NCI-H2196 (cell line): ENCODE data around the gene PTAFR.

ENCODE experiments used
- DNase-seq: peaks from one replicate; lab custom pipeline; 2025; ENCODE audit not compliant: unreplicated experiment; lab: John Stamatoyannopoulos, UW

The PTAFR gene

DNA sequence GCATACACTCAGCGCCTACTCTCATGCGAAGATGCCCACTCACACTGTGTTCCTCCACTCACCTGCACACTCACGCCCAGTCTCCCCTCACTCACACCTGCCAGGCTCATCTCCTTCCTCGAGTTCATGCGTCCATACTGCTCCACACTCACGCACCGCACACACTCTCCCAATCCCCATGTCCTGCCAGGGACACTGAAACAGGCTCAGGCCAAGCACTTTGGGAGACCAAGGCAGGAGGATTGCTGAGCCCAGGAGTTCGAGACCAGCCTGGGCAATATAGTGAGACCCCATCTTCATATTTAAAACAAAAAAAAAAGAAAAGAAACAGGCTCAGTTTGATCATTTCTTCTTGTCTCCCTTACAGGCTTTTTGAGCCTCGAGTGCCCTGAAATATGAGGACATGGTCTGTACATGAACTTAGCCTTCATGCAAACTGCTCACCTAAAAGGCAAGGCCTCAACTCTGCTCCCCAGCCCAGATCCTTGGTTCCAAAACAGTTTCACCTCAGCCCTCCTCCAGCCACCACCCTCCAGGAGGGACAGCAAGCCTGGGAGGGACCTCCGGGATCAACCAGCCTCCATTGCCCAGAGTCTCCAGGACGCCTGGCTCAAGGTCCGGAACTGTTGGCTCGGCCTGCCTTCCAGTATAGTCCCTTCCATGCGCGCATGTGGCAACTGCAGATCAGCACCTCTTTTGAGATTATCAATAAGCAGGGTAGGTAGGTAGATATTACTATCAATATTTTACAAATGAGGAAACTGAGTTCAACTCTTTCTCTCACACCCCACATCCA lies 2.4 kb upstream of the PTAFR start:
- DNase-seq = no peak

GRCh38 chr1:28175955-28176485 lies 470 bp downstream of the PTAFR start:
- no peak for DNase-seq

GRCh38 chr1:28173980-28174297 lies 2.6 kb downstream of the PTAFR start:
- DNase-seq = no peak

GRCh38 chr1:28173151-28173979 lies 3.1 kb downstream of the PTAFR start:
- no peak for DNase-seq

DNA sequence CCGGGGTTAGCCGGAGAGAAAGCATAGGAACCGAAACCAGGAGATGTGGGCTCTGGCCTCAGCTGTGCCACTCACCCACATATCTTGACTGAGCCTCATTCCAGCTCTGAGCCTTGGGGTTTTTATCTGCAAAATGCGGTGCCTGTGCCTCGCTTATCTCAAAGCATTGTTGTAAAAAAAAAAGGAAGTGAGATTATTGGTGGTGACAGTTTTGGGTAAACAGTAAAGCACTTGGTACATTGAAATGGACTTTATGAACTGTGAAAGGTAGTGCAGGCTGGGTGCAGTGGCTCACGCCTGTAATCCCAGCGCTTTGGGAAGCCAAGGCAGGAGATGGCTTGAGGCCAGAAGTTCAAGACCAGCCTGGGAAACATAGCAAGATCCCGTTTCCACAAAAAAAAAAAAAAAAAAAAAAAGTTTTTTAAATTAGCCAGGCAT lies 3.8 kb downstream of the PTAFR start:
- no peak for DNase-seq

- DNase-seq = no peak
Observed at GRCh38 chr1:28171246-28171645, 5.2 kb downstream of the PTAFR start.

- DNase-seq = no peak
Observed at GRCh38 chr1:28170001-28170596, 6.4 kb downstream of the PTAFR start.

- DNase-seq = no peak
Observed at GRCh38 chr1:28163496-28164161, 12.9 kb downstream of the PTAFR start.

DNA sequence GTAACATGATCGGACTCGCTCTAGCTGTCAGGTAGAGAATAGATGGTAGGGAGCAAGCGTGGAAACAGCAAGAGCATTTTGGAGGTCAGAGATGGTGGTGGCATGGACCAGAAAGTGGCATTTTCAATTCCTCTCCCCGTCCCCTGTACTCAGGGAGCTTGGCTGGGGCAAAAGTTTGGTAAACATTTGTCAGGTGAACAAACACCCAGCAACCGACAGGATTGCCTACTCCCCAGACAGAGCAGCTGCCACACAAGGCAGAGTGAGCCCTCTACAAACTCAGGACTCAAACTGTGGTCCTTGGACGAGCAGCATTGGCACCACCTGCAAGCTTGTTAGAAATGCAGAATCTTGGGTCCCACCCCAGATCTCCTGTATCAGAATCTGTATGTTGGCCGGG lies 14.3 kb downstream of the PTAFR start:
- no peak for DNase-seq

DNA sequence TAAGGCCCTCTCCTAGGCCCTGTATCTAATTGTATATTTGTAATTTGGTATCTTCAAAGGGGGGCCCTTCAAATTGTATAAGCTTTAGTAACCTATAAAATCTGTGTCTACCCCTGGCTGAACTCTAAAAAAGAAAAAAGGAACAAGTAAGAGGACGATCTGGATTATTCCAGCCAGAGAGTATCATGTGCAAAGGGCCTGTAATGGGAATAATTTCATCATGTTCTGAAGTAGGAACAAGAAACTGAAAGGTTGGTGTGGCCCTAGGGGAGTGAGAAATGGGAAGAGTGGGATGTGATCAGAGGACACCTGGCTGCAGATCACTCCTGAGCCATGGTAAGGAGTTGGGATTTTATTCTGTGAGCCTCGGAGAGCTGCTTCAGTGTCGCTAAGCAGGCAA lies 14.7 kb downstream of the PTAFR start:
- DNase-seq = no peak

- DNase-seq = no peak
Observed at GRCh38 chr1:28160782-28161266, 15.7 kb downstream of the PTAFR start.

GRCh38 chr1:28159680-28160079 lies 16.8 kb downstream of the PTAFR start:
- DNase-seq = no peak

- DNase-seq = no peak
Observed at GRCh38 chr1:28159243-28159642, 17.2 kb downstream of the PTAFR start.

DNA sequence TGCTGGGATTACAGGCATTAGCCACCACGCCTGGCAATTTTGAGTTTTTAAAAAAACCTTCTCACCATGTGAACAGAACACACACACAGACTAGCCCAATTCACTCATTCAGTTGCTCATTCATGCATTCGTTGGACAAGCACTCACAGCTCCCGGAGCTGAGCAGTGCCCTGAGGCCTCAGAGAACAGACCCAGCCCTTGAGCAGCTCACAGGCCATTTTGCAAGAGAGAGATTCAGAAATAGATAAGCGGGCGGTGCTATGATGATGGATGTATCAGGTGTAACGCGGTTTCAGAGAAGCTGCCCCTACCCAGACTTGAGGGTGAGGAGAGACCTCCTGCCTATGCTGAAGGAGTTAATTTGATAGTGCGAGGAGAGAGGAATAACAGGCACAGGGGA lies 18.6 kb downstream of the PTAFR start:
- no peak for DNase-seq

DNA sequence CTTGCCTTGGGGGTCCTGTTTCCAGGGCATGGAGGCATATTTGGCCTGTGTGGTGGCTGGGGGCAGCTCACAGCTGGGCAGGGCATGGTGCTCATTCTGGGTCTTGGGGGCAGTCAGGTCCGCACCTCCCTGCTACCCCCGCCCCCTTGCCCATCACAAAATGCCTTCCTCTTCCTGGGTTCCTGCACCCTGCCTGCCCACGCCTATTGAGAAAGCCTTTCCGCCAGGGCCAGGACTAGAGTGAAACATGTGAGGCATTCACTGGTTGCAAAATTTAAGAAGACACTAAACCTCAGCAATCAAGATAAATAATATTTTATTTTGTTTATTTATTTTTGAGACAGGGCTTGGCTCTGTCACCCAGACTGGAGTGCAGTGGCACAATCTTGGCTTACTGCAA lies 19.7 kb downstream of the PTAFR start:
- DNase-seq = no peak

GRCh38 chr1:28155628-28156027 lies 20.9 kb downstream of the PTAFR start:
- no peak for DNase-seq

- no peak for DNase-seq
Observed at GRCh38 chr1:28154078-28154594, 22.4 kb downstream of the PTAFR start.

GRCh38 chr1:28150125-28150780 lies 26.2 kb downstream of the PTAFR start:
- no peak for DNase-seq

DNA sequence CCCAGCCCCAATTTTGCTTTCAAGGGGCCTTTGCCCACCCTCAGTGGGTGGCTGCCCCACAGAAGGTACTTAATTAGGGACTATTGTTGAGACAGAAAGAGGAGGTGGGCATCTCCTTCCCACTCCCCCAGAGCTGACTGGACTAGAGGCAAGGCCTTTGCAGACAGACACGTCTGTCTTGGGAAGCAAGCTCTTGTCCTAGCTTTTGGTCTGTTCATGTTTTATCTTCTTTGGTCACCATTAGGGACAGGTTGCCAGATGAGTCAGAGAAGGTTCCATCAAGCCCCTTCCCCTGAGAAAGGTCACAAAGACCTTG lies 27.7 kb downstream of the PTAFR start:
- no peak for DNase-seq

GRCh38 chr1:28147264-28148094 lies 29.0 kb downstream of the PTAFR start:
- no peak for DNase-seq
